ENCODE measurements around the gene GPR132. TPM values are rescaled to one million over a fixed set of nuclear protein-coding genes. Genes with fewer than 3 reads are reported as not detected.

The GPR132 gene
- total and polyA plus RNA-seq, 2 donors (not counting 3 experiments of a cell fraction or from before 2014, with no cell fraction given): not detected

GRCh38 chr14:105089746-105090492 is 24.7 kb upstream of the GPR132 start:
- Histone ChIP-seq H3K4me3 (replicated peaks in 1 of 3; ENCODE audit: insufficient read depth in 1 of 3, low read depth in 1 of 3, low read length in 3 of 3) (no peak overlapping the region), H4K20me1 (replicated peaks; ENCODE audit: control insufficient read depth, extremely low read depth, insufficient read depth, low read length) (no peaks in the 10 kb centered on the region), H3K9me1 (replicated peaks; ENCODE audit: control insufficient read depth, extremely low read depth, insufficient read depth, low read length) (no peaks in the 10 kb centered on the region), H3K79me2 (ENCODE audit: control insufficient read depth, insufficient read depth, low read length) (no peaks in the 10 kb centered on the region), H3K36me3 (ENCODE audit: control insufficient read depth in 2 of 2, extremely low read depth in 1 of 2, insufficient read depth in 2 of 2, low read length in 2 of 2) (no peaks in the 10 kb centered on the region), H3K9ac (replicated peaks; ENCODE audit: extremely low read depth, insufficient read depth, low read length) (no peak overlapping the region), H3K9me3 (replicated peaks; ENCODE audit: control insufficient read depth, insufficient read depth, low read length) (no peaks in the 10 kb centered on the region), H3K4me2 (ENCODE audit: insufficient read depth, low read length) (no peak overlapping the region), H3K27me3 (ENCODE audit: control insufficient read depth in 2 of 2, insufficient read depth in 2 of 2, low read length in 2 of 2) (no peaks in the 10 kb centered on the region), H3K4me1 (ENCODE audit: control insufficient read depth, extremely low read depth, insufficient read depth, low read length) (peaks cover 30% of the 10 kb centered on the region), H2AFZ (ENCODE audit: low read depth, low read length) (no peak overlapping the region), H3K27ac (ENCODE audit: insufficient read depth, low read depth, low read length) (no peak overlapping the region)
- dilution Hi-C loops (cut with MboI; ENCODE audit: extremely low pct_ligation_motif_present, low sequenced_read_pairs) (no loop called here), intact Hi-C loops (cut with micrococcal nuclease) (loop anchor here (1.0 to 2.0 kb wide), 4 partner anchors 107 to 401 kb away; partner anchors contain the start of gene TEDC1)
- FAIRE-seq (no peak), DNase-seq (ENCODE audit: low read depth, low spot score) (no peak)
- CTCF ChIA-PET: interaction anchor here (0.5 to 2.9 kb wide), 61 partner anchors 9 to 400 kb away, joined by 3 to 58 read pairs (median 5); partner anchors contain the start of genes BRF1, BTBD6, GPR132 and JAG2
- POLR2A ChIA-PET: no interaction called here
- BruUV-seq (replicated peaks): no TSS peak
- TF ChIP-seq MAX (IDR thresholded peaks at IDR 0.05; ENCODE audit: insufficient read depth, insufficient read length): no peak
- TF ChIP-seq CTCF (IDR thresholded peaks at IDR 0.05; ENCODE audit: extremely low read depth in 1 of 2, insufficient read depth in 1 of 2, low read depth in 1 of 2, low read length in 2 of 2): no peak
- no peak for TF ChIP-seq POLR2A (IDR thresholded peaks at IDR 0.05; ENCODE audit: low read depth, low read length)
- TF ChIP-seq FOS (IDR thresholded peaks at IDR 0.05; ENCODE audit: borderline replicate concordance, insufficient read depth, low read length): no peak
- no peak for TF ChIP-seq JUN (IDR thresholded peaks at IDR 0.05; ENCODE audit: borderline replicate concordance, insufficient read depth, insufficient read length, low read depth)
- TF ChIP-seq GATA2 (IDR thresholded peaks at IDR 0.05; ENCODE audit: insufficient read depth, insufficient read length, low read depth, low read length): no peak
- TF ChIP-seq POLR2AphosphoS5 (IDR thresholded peaks at IDR 0.05; ENCODE audit: insufficient read depth, low read depth, low read length): no peak
- no peak for TF ChIP-seq EZH2 (IDR thresholded peaks at IDR 0.05; ENCODE audit: borderline replicate concordance, low read depth, low read length, severe bottlenecking)
- no peak for TF ChIP-seq MYC (IDR thresholded peaks at IDR 0.05; ENCODE audit: low read depth, low read length)
